ENCODE results near the gene PLXNA4.

DNA sequence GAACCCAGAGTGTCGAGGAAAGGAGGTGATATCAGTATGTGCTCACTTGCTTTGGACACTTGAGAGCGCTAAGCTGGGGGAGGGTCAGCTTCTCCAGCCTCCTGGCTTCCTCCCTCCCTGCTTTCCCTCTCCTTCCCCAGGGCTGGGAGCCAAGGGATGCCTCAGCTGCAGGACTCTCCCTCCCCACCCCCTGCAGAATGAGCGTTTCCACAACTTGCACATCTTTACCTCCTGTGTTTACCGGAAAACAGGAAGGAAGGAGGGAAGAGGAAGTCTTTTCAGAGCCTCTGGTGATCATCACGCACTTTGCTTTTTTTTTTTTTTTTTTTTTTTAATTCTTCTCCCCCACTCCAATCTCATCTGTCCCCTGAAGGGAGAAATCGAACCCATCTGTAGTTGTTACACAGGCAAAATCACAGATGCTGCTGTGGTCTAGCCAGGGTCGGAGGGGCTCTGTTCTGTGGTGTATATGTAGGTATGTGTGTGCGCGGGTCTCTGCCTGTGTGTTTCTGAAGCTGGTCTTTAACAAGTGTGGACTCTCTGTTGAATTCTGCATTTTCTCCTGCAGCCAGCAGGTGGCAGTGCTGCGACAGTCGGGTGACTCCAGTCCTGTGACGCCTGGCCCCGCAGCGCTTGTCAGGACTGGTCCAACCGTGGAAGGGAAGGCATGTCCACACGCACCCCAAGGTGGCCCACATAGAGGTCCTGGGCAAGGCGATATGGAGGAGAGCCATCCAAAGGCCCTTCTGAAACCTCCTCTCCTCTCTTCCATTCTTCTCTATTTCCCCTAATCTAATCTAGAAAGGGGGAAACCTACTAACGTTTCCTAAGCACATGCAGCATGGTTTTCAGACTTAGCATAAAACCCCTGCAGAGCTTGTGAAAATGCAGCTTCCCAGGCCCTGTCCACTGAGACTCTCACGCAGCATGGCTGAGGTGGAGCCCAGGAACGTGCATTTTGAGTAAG, 257.6 kb downstream of the PLXNA4 start:
- TF ChIP-seq, protein P1, sequence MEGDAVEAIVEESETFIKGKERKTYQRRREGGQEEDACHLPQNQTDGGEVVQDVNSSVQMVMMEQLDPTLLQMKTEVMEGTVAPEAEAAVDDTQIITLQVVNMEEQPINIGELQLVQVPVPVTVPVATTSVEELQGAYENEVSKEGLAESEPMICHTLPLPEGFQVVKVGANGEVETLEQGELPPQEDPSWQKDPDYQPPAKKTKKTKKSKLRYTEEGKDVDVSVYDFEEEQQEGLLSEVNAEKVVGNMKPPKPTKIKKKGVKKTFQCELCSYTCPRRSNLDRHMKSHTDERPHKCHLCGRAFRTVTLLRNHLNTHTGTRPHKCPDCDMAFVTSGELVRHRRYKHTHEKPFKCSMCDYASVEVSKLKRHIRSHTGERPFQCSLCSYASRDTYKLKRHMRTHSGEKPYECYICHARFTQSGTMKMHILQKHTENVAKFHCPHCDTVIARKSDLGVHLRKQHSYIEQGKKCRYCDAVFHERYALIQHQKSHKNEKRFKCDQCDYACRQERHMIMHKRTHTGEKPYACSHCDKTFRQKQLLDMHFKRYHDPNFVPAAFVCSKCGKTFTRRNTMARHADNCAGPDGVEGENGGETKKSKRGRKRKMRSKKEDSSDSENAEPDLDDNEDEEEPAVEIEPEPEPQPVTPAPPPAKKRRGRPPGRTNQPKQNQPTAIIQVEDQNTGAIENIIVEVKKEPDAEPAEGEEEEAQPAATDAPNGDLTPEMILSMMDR (IDR thresholded peaks at IDR 0.05; ENCODE audit: low read length) = peak; percentile 97
- TF ChIP-seq EZH2 (IDR thresholded peaks at IDR 0.05; ENCODE audit: borderline replicate concordance, low read length) = no peak
